ENCODE results near the gene UBN2. TPM values are rescaled to one million over a fixed set of nuclear protein-coding genes. Genes with fewer than 3 reads are reported as not detected.

UBN2 gene
- total and polyA plus RNA-seq, 2 of the 13 experiments (the other 11 are each of a cell fraction or from before 2014, with no cell fraction given) = 5.6 to 5.7 TPM

GRCh38 chr7:139186146-139186545, 44.9 kb upstream of the UBN2 start:
- Histone ChIP-seq H3K27ac (ENCODE audit: extremely low read length, insufficient read depth, low read length) (no peak overlapping the region), H3K4me2 (ENCODE audit: low read depth, low read length) (no peak overlapping the region), H3K27me3 (ENCODE audit: control insufficient read depth in 1 of 2, insufficient read depth in 2 of 2, low read length in 2 of 2) (no peaks in the 10 kb centered on the region), H3K4me1 (ENCODE audit: insufficient read depth, low read length) (no peaks in the 10 kb centered on the region), H3K4me3 (replicated peaks in 1 of 3; ENCODE audit: insufficient read depth in 1 of 3, low read depth in 2 of 3, low read length in 3 of 3) (no peak overlapping the region), H4K20me1 (ENCODE audit: insufficient read depth, low read length) (no peaks in the 10 kb centered on the region), H3K9me3 (ENCODE audit: low read length) (no peaks in the 10 kb centered on the region), H3K36me3 (replicated peaks in 1 of 2; ENCODE audit: control insufficient read depth in 1 of 2, insufficient read depth in 2 of 2, low read length in 2 of 2) (no peaks in the 10 kb centered on the region), H3K9ac (ENCODE audit: insufficient read depth, low read depth, low read length) (no peak overlapping the region), H2AFZ (ENCODE audit: low read length) (no peak overlapping the region), H3K79me2 (ENCODE audit: insufficient read depth, low read length) (no peaks in the 10 kb centered on the region)
- DNase-seq (ENCODE audit: low spot score) (no peak), ATAC-seq (no peak), FAIRE-seq (no peak)
- ChIA-PET POLR2A (no interaction called here), CTCF (ENCODE audit: low intra/inter-chr PET ratio, low total read pairs) (no interaction called here)
- 95% methylated on average over 2 of the region's 2 CpGs for WGBS (ENCODE audit: low lambda C conversion rate)
- intact Hi-C loops (cut with micrococcal nuclease; ENCODE audit: unreplicated experiment) (no loop called here), in situ Hi-C loops (cut with HindIII; ENCODE audit: extremely low pct_ligation_motif_present, low pct_unique_long_range_greater_than_20kb) (no loop called here)
- no TSS peak for BruUV-seq (replicated peaks)
- no peak for TF ChIP-seq ZNF629 (CRISPR knock-in tag; conservative IDR thresholded peaks at IDR 0.05)
- TF ChIP-seq BCLAF1 (IDR thresholded peaks at IDR 0.05) = no peak
- TF ChIP-seq TBX3 (IDR thresholded peaks at IDR 0.05; ENCODE audit: borderline replicate concordance) = no peak
- no peak for TF ChIP-seq ZNF616 (CRISPR knock-in tag; IDR thresholded peaks at IDR 0.05; ENCODE audit: low read depth)
- TF ChIP-seq ZNF367 (CRISPR knock-in tag; IDR thresholded peaks at IDR 0.05; ENCODE audit: borderline replicate concordance) = no peak
- TF ChIP-seq ESRRA (CRISPR knock-in tag; IDR thresholded peaks at IDR 0.05; ENCODE audit: low read depth) = no peak
- no peak for TF ChIP-seq ISX (CRISPR knock-in tag; conservative IDR thresholded peaks at IDR 0.05)
- TF ChIP-seq NFIC (IDR thresholded peaks at IDR 0.05; ENCODE audit: low read length) = no peak
- TF ChIP-seq RARG (CRISPR knock-in tag; IDR thresholded peaks at IDR 0.05; ENCODE audit: low read depth) = no peak
- no peak for TF ChIP-seq HOXA5 (CRISPR knock-in tag; IDR thresholded peaks at IDR 0.05)
- TF ChIP-seq SMARCC2 (IDR thresholded peaks at IDR 0.05) = no peak
- TF ChIP-seq ZNF124 (CRISPR knock-in tag; IDR thresholded peaks at IDR 0.05) = no peak
- no peak for TF ChIP-seq DDIT3 (CRISPR knock-in tag; IDR thresholded peaks at IDR 0.05)
